AG04450 (cell line): ENCODE measurements around the gene APOL6. TPM values are rescaled to one million over a fixed set of nuclear protein-coding genes. Genes with fewer than 3 reads are reported as not detected.

ENCODE experiments used
- CTCF ChIA-PET: fragments of 300-600, 350-600 bp; formaldehyde crosslinking; extraction: SDS; loops from one replicate; lab custom pipeline; 2022; ENCODE audit warnings: antibody characterized with exemption, inconsistent platforms; lab: Charles Lee
- POLR2A ChIA-PET: fragments of 350-600 bp; formaldehyde crosslinking; extraction: SDS; loops from one replicate; lab custom pipeline; 2021; ENCODE audit warnings: antibody characterized with exemption, inconsistent platforms; lab: Yijun Ruan, JAX
- DNase-seq: peaks from one replicate; pipeline ENCODE4 v3.0.0-alpha.2; 2011; ENCODE audit warnings: low read depth, low spot score
- H3K27ac ChIP-seq: one replicate; pipeline ENCODE4 v1.5.1; 2012; ENCODE audit warnings: low read depth, low read length, control low read depth
- H3K27me3 ChIP-seq: one replicate; pipeline ENCODE4 v1.6.0; 2012; ENCODE audit warnings: low read length; ENCODE audit not compliant: control insufficient read depth, insufficient read depth
- H3K4me3 ChIP-seq: 2 replicates; pipeline ENCODE4 v1.5.1; 2011; ENCODE audit warnings: mild to moderate bottlenecking, low read depth, low read length, control low read depth
- H3K9me3 ChIP-seq: 2 replicates; pipeline ENCODE4 v1.5.1; 2012; ENCODE audit warnings: low read length; ENCODE audit not compliant: control insufficient read depth, insufficient read depth
- polyA plus RNA-seq: library from polyadenylated mRNA; depleted of rRNA; stranded (reverse); fragments of >200 nt; gene quantifications from 2 replicates; pipeline ENCODE4 v1.2.3, GENCODE V29; 2011; rRNA removed
- TF ChIP-seq, protein P1 (sequence below): IDR thresholded peaks from 2 replicates; pipeline ENCODE4 v1.5.1; 2011; ENCODE audit warnings: low read depth, low read length, control low read depth, inconsistent platforms

Gene APOL6
- polyA plus RNA-seq, 1 experiment, result 15.0 TPM

DNA sequence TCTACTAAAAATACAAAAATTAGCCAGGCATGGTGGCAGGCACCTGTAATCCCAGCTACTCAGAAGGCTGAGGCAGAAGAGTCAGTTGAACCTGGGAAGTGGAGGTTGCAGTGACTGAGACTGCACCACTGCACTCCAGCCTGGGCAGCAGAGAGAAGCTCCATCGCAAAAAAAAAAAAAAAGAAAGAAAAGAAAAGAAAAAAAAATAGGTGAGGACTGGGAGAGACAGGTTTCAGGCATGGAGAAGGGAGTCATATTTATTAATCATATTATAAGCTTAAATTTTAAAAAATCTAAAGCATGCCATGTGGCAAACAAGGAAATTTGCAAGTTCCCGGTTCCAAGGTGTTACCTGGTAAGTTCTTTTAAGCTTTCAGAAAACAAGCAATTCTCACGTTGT is 69.3 kb downstream of the APOL6 start, which contains the start of gene APOL5:
TSS of gene APOL5 (plus strand) at position 301 of the 400 bp plus-strand sequence. CDS start at position 301, 0 bp downstream.
- Histone ChIP-seq H3K27me3 (no peaks in the 10 kb centered on the region), H3K9me3 (peaks cover 4% of the 10 kb centered on the region), H3K27ac (no peak within 1 kb of the TSS), H3K4me3 (no peak within 1 kb of the TSS)
- no peak for DNase-seq
- POLR2A ChIA-PET, result no interaction called here
- CTCF ChIA-PET, result no interaction called here
- TF ChIP-seq, protein P1, sequence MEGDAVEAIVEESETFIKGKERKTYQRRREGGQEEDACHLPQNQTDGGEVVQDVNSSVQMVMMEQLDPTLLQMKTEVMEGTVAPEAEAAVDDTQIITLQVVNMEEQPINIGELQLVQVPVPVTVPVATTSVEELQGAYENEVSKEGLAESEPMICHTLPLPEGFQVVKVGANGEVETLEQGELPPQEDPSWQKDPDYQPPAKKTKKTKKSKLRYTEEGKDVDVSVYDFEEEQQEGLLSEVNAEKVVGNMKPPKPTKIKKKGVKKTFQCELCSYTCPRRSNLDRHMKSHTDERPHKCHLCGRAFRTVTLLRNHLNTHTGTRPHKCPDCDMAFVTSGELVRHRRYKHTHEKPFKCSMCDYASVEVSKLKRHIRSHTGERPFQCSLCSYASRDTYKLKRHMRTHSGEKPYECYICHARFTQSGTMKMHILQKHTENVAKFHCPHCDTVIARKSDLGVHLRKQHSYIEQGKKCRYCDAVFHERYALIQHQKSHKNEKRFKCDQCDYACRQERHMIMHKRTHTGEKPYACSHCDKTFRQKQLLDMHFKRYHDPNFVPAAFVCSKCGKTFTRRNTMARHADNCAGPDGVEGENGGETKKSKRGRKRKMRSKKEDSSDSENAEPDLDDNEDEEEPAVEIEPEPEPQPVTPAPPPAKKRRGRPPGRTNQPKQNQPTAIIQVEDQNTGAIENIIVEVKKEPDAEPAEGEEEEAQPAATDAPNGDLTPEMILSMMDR, result no peak

Other genes with a start within 250 kb of the APOL6 start
- 12.0 and 15.0 TPM in 2 replicates for gene MCM5, start 248.3 kb upstream of the APOL6 start, polyA plus RNA-seq
- 0.14 and 0.41 TPM in 2 replicates for gene RASD2, start 107.6 kb upstream of the APOL6 start, polyA plus RNA-seq
- not detected in 2 replicates for gene MB, start 31.1 kb upstream of the APOL6 start, polyA plus RNA-seq
- 0.07 and 0.14 TPM in 2 replicates for gene APOL5, start 69.4 kb downstream of the APOL6 start, polyA plus RNA-seq